WERI-Rb-1 (cell line): ENCODE measurements around the gene CFAP92.

ENCODE experiments used
- DNase-seq: peaks from one replicate; pipeline ENCODE4 v3.0.0-alpha.2; 2020
- H3K27ac ChIP-seq: fragments of 250-450 bp; sonication (Bioruptor Pico); 2 replicates; pipeline ENCODE4 v1.5.1; 2020; ENCODE audit warnings: mild to moderate bottlenecking, moderate library complexity
- H3K27me3 ChIP-seq: fragments of 250-450 bp; sonication (Bioruptor Pico); 2 replicates; pipeline ENCODE4 v1.5.1; 2021; ENCODE audit warnings: mild to moderate bottlenecking, low read depth, moderate library complexity; ENCODE audit not compliant: insufficient read depth, severe bottlenecking
- H3K36me3 ChIP-seq: fragments of 250-450 bp; sonication (Bioruptor Pico); 2 replicates; pipeline ENCODE4 v1.5.1; 2020; ENCODE audit warnings: mild to moderate bottlenecking, moderate library complexity
- H3K4me3 ChIP-seq: 2 replicates; pipeline ENCODE4 v1.5.1; 2011; ENCODE audit warnings: low read depth, mild to moderate bottlenecking, control low read depth, low read length
- H3K9me3 ChIP-seq: fragments of 250-450 bp; sonication (Bioruptor Pico); 2 replicates; pipeline ENCODE4 v1.5.1; 2021; ENCODE audit warnings: mild to moderate bottlenecking, moderate library complexity; ENCODE audit not compliant: severe bottlenecking
- CTCF ChIP-seq: IDR thresholded peaks from 2 replicates; pipeline ENCODE4 v1.5.1; 2011; ENCODE audit warnings: low read depth, mild to moderate bottlenecking, control low read depth, inconsistent platforms, low read length

The CFAP92 gene

GRCh38 chr3:128903501-128903900, 90.4 kb downstream of the CFAP92 start:
- no peak for DNase-seq
- Histone ChIP-seq H3K4me3 (no peak overlapping the region), H3K9me3 (no peaks in the 10 kb centered on the region), H3K27ac (no peak overlapping the region), H3K36me3 (peaks cover 98% of the 10 kb centered on the region), H3K27me3 (no peaks in the 10 kb centered on the region)
- TF ChIP-seq CTCF, result no peak

- TF ChIP-seq CTCF, result no peak
- H3K27ac ChIP-seq, result no peak overlapping the region
- H3K9me3 ChIP-seq, result no peaks in the 10 kb centered on the region
- no peak for DNase-seq
- H3K36me3 ChIP-seq, result peaks cover 98% of the 10 kb centered on the region
- H3K27me3 ChIP-seq, result no peaks in the 10 kb centered on the region
- no peak overlapping the region for H3K4me3 ChIP-seq
Observed at GRCh38 chr3:128902426-128902825, 91.5 kb downstream of the CFAP92 start.

DNA sequence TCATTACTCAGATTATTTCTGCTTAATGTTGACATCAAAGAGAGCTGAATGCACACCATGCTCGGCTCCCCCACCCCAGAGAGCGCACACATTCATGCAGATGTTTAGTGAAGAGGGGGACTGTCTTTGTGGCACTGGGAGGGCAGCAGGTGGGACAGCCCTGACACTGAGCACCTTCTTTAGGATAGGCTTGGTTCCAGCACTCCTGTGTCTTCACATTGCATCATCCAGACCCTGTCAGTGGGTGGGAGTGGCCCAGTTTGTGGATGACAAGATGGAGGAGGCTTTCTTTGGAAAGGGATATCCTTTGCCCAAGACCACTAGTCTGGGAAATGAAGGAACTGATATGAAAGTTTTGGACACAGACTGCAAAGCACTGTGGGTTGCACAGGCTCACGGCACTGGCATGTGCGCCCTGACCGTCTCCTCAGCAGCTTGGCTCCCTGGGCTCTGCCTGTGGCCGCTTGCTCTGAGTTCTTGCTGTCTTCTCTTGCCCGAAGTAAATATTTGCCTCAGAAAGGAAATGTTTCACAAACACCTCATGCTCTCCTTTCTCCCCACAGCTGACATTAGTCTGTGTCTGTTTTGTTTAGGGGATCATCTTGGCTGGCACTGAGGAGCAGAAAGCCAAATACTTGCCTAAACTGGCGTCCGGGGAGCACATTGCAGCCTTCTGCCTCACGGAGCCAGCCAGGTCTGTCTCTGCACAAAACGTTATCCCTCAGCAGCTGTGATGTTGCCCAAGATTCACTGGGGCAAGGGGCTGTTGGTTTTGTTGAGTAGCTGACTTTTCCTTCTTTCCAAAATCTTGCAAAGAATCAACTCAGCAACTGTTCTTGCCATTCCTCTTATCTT, 97.8 kb downstream of the CFAP92 start:
- H3K4me3 ChIP-seq, result no peak overlapping the region
- no peak overlapping the region for H3K27ac ChIP-seq
- no peaks in the 10 kb centered on the region for H3K9me3 ChIP-seq
- DNase-seq, result no peak
- TF ChIP-seq CTCF, result no peak
- peaks cover 73% of the 10 kb centered on the region for H3K36me3 ChIP-seq
- no peaks in the 10 kb centered on the region for H3K27me3 ChIP-seq

GRCh38 chr3:128889139-128889894, 104.6 kb downstream of the CFAP92 start:
- Histone ChIP-seq H3K27me3 (no peaks in the 10 kb centered on the region), H3K36me3 (peaks cover 38% of the 10 kb centered on the region), H3K9me3 (no peaks in the 10 kb centered on the region), H3K27ac (no peak overlapping the region), H3K4me3 (no peak overlapping the region)
- TF ChIP-seq CTCF, result no peak
- no peak for DNase-seq

- H3K27me3 ChIP-seq, result no peaks in the 10 kb centered on the region
Observed at GRCh38 chr3:128884992-128885391, 108.9 kb downstream of the CFAP92 start.

More at GRCh38 chr3:128884992-128885391, 108.9 kb downstream of the CFAP92 start:
- Histone ChIP-seq H3K9me3 (no peaks in the 10 kb centered on the region), H3K27ac (no peak overlapping the region), H3K4me3 (no peak overlapping the region), H3K36me3 (peaks cover 41% of the 10 kb centered on the region)
- DNase-seq, result no peak
- TF ChIP-seq CTCF, result no peak
